ENCODE results near the gene NT5DC3. TPM values are rescaled to one million over a fixed set of nuclear protein-coding genes. Genes with fewer than 3 reads are reported as not detected.

NT5DC3 gene
- polyA plus RNA-seq, 2 of the 4 experiments (the other 2 are of a cell fraction), result 5.2 to 5.6 TPM

- Histone ChIP-seq H3K27ac (no peak overlapping the region), H3K4me3 (no peak overlapping the region), H3K4me1 (peaks cover 13% of the 10 kb centered on the region; the same call in 2 of the 3 replicates), H3K9me3 (peaks cover 9% of the 10 kb centered on the region), H3K4me2 (no peak overlapping the region)
- FAIRE-seq (no peak), DNase-seq (ENCODE audit: low read depth in 1 of 2, low spot score in 1 of 2) (no peak), ATAC-seq (no peak)
- CTCF ChIA-PET, result no interaction called here
- TF ChIP-seq CBX2 (IDR thresholded peaks at IDR 0.05; ENCODE audit: borderline replicate concordance, low read depth) (no peak), E2F6 (IDR thresholded peaks at IDR 0.05; ENCODE audit: borderline replicate concordance, low read depth) (no peak), ZNF302 (CRISPR knock-in tag; IDR thresholded peaks at IDR 0.05) (no peak), POLR2A (IDR thresholded peaks at IDR 0.05; ENCODE audit: low read length) (no peak), ATOH8 (CRISPR knock-in tag; IDR thresholded peaks at IDR 0.05; ENCODE audit: low read depth) (no peak), HDAC2 (IDR thresholded peaks at IDR 0.05) (no peak), KDM5A (IDR thresholded peaks at IDR 0.05) (no peak), RAD21 (conservative IDR thresholded peaks at IDR 0.05 in 1 of 2, IDR thresholded peaks at IDR 0.05 in 1 of 2) (no peak), FOSL2 (IDR thresholded peaks at IDR 0.05) (no peak), FOSL2 (CRISPR knock-in tag; IDR thresholded peaks at IDR 0.05) (no peak), RFX5 (IDR thresholded peaks at IDR 0.05) (no peak), EHMT2 (IDR thresholded peaks at IDR 0.05; ENCODE audit: low read depth) (no peak), PHF8 (IDR thresholded peaks at IDR 0.05; ENCODE audit: borderline replicate concordance, low read depth) (no peak), POLR2AphosphoS2 (conservative IDR thresholded peaks at IDR 0.05; ENCODE audit: low read length) (no peak), ZSCAN20 (CRISPR knock-in tag; IDR thresholded peaks at IDR 0.05) (no peak), HEYL (CRISPR knock-in tag; IDR thresholded peaks at IDR 0.05) (no peak), RNF2 (IDR thresholded peaks at IDR 0.05; ENCODE audit: borderline replicate concordance, low read depth) (no peak), JUN (IDR thresholded peaks at IDR 0.05) (no peak), HMGXB4 (CRISPR knock-in tag; IDR thresholded peaks at IDR 0.05; ENCODE audit: borderline replicate concordance) (no peak), HES2 (IDR thresholded peaks at IDR 0.05) (no peak)
- 88% methylated on average over 2 of the region's 2 CpGs for WGBS (ENCODE audit: missing lambda C conversion rate)
- POLR2A ChIA-PET, result no interaction called here
Measured at GRCh38 chr12:103819892-103820291, 21.1 kb downstream of the NT5DC3 start.

- H3K4me2 ChIP-seq, result no peak overlapping the region
- H3K4me3 ChIP-seq, result no peak overlapping the region
- 91% methylated on average over 2 of the region's 2 CpGs for WGBS (ENCODE audit: missing lambda C conversion rate)
- ATAC-seq (no peak), FAIRE-seq (no peak), DNase-seq (ENCODE audit: low read depth in 1 of 2, low spot score in 1 of 2) (no peak)
- ChIA-PET CTCF (interaction anchor here (0.7 kb wide), 1 partner anchor 16 kb away, joined by 3 read pairs; no protein-coding TSS in a partner anchor), POLR2A (no interaction called here)
- H3K9me3 ChIP-seq, result peaks cover 9% of the 10 kb centered on the region
- TF ChIP-seq KDM1A (IDR thresholded peaks at IDR 0.05; ENCODE audit: low read depth), result no peak
- no peak for TF ChIP-seq GATA3 (IDR thresholded peaks at IDR 0.05; ENCODE audit: borderline replicate concordance)
- TF ChIP-seq POLR2A (IDR thresholded peaks at IDR 0.05; ENCODE audit: low read length), result no peak
- no peak for TF ChIP-seq ESRRA (IDR thresholded peaks at IDR 0.05; ENCODE audit: borderline replicate concordance, low read length)
- no peak for TF ChIP-seq BCL3 (IDR thresholded peaks at IDR 0.05)
- no peak for TF ChIP-seq ATOH8 (CRISPR knock-in tag; IDR thresholded peaks at IDR 0.05; ENCODE audit: low read depth)
- no peak for TF ChIP-seq ZNF302 (CRISPR knock-in tag; IDR thresholded peaks at IDR 0.05)
- H3K4me1 ChIP-seq, result peaks cover 16% of the 10 kb centered on the region; the same call in 2 of the 3 replicates
- no peak overlapping the region for H3K27ac ChIP-seq
Measured at GRCh38 chr12:103819312-103819711, 21.7 kb downstream of the NT5DC3 start.
